ENCODE data around the gene OSCP1. TPM values are rescaled to one million over a fixed set of nuclear protein-coding genes. Genes with fewer than 3 reads are reported as not detected.

OSCP1 gene
- total and polyA plus RNA-seq, 2 donors (not counting 3 experiments of a cell fraction or from before 2014, with no cell fraction given) = 4.6 to 8.3 TPM

- no peaks in the 10 kb centered on the region for H3K36me3 ChIP-seq (ENCODE audit: control insufficient read depth in 2 of 2, extremely low read depth in 1 of 2, insufficient read depth in 2 of 2, low read length in 2 of 2)
- no peaks in the 10 kb centered on the region for H3K27me3 ChIP-seq (ENCODE audit: control insufficient read depth in 2 of 2, insufficient read depth in 2 of 2, low read length in 2 of 2)
- BruUV-seq (replicated peaks) = no TSS peak
- no peak overlapping the region for H3K27ac ChIP-seq (ENCODE audit: insufficient read depth, low read depth, low read length)
- DNase-seq (ENCODE audit: low read depth, low spot score) (no peak), FAIRE-seq (no peak)
- peaks cover 3% of the 10 kb centered on the region for H3K4me1 ChIP-seq (ENCODE audit: control insufficient read depth, extremely low read depth, insufficient read depth, low read length)
- no peak overlapping the region for H2AFZ ChIP-seq (ENCODE audit: low read depth, low read length)
- H3K4me2 ChIP-seq (ENCODE audit: insufficient read depth, low read length) = no peak overlapping the region
- no peak overlapping the region for H3K4me3 ChIP-seq (replicated peaks in 1 of 3; ENCODE audit: insufficient read depth in 1 of 3, low read depth in 1 of 3, low read length in 3 of 3)
- CTCF ChIA-PET = interaction anchor here (5.7 kb wide), 1 partner anchor 75 kb away, joined by 70 read pairs; no protein-coding TSS in a partner anchor
- intact Hi-C loops (cut with micrococcal nuclease) (no loop called here), dilution Hi-C loops (cut with MboI; ENCODE audit: extremely low pct_ligation_motif_present, low sequenced_read_pairs) (no loop called here)
- no peak for TF ChIP-seq POLR2AphosphoS5 (IDR thresholded peaks at IDR 0.05; ENCODE audit: insufficient read depth, low read depth, low read length)
- no peak overlapping the region for H3K9ac ChIP-seq (replicated peaks; ENCODE audit: extremely low read depth, insufficient read depth, low read length)
- no peaks in the 10 kb centered on the region for H4K20me1 ChIP-seq (replicated peaks; ENCODE audit: control insufficient read depth, extremely low read depth, insufficient read depth, low read length)
- POLR2A ChIA-PET = no interaction called here
- H3K79me2 ChIP-seq (ENCODE audit: control insufficient read depth, insufficient read depth, low read length) = no peaks in the 10 kb centered on the region
- H3K9me3 ChIP-seq (replicated peaks; ENCODE audit: control insufficient read depth, insufficient read depth, low read length) = no peaks in the 10 kb centered on the region
- H3K9me1 ChIP-seq (replicated peaks; ENCODE audit: control insufficient read depth, extremely low read depth, insufficient read depth, low read length) = no peaks in the 10 kb centered on the region
These were observed 32.3 kb downstream of the OSCP1 start for GRCh38 chr1:36417931-36418330.

GRCh38 chr1:36415661-36416326 lies 34.5 kb downstream of the OSCP1 start:
- no peak for FAIRE-seq
- H3K36me3 ChIP-seq (ENCODE audit: control insufficient read depth in 2 of 2, extremely low read depth in 1 of 2, insufficient read depth in 2 of 2, low read length in 2 of 2) = no peaks in the 10 kb centered on the region
- no peaks in the 10 kb centered on the region for H3K27me3 ChIP-seq (ENCODE audit: control insufficient read depth in 2 of 2, insufficient read depth in 2 of 2, low read length in 2 of 2)
- no peak overlapping the region for H3K4me2 ChIP-seq (ENCODE audit: insufficient read depth, low read length)
- POLR2A ChIA-PET = no interaction called here
- TF ChIP-seq GATA2 (IDR thresholded peaks at IDR 0.05; ENCODE audit: insufficient read depth, insufficient read length, low read depth, low read length) (no peak), POLR2A (IDR thresholded peaks at IDR 0.05; ENCODE audit: low read depth, low read length) (no peak), JUN (IDR thresholded peaks at IDR 0.05; ENCODE audit: borderline replicate concordance, insufficient read depth, insufficient read length, low read depth) (no peak), POLR2AphosphoS5 (IDR thresholded peaks at IDR 0.05; ENCODE audit: insufficient read depth, low read depth, low read length) (no peak), FOS (IDR thresholded peaks at IDR 0.05; ENCODE audit: borderline replicate concordance, insufficient read depth, low read length) (no peak), EZH2 (IDR thresholded peaks at IDR 0.05; ENCODE audit: borderline replicate concordance, low read depth, low read length, severe bottlenecking) (no peak), MYC (IDR thresholded peaks at IDR 0.05; ENCODE audit: low read depth, low read length) (no peak)
- TF ChIP-seq, protein P1, sequence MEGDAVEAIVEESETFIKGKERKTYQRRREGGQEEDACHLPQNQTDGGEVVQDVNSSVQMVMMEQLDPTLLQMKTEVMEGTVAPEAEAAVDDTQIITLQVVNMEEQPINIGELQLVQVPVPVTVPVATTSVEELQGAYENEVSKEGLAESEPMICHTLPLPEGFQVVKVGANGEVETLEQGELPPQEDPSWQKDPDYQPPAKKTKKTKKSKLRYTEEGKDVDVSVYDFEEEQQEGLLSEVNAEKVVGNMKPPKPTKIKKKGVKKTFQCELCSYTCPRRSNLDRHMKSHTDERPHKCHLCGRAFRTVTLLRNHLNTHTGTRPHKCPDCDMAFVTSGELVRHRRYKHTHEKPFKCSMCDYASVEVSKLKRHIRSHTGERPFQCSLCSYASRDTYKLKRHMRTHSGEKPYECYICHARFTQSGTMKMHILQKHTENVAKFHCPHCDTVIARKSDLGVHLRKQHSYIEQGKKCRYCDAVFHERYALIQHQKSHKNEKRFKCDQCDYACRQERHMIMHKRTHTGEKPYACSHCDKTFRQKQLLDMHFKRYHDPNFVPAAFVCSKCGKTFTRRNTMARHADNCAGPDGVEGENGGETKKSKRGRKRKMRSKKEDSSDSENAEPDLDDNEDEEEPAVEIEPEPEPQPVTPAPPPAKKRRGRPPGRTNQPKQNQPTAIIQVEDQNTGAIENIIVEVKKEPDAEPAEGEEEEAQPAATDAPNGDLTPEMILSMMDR (IDR thresholded peaks at IDR 0.05; ENCODE audit: extremely low read depth in 1 of 2, insufficient read depth in 1 of 2, low read depth in 1 of 2, low read length in 2 of 2) = no peak
- TF ChIP-seq, protein P2, sequence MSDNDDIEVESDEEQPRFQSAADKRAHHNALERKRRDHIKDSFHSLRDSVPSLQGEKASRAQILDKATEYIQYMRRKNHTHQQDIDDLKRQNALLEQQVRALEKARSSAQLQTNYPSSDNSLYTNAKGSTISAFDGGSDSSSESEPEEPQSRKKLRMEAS (IDR thresholded peaks at IDR 0.05; ENCODE audit: insufficient read depth, insufficient read length) = no peak
- CTCF ChIA-PET = interaction anchor here (5.7 kb wide), 1 partner anchor 73 kb away, joined by 70 read pairs; no protein-coding TSS in a partner anchor
- H2AFZ ChIP-seq (ENCODE audit: low read depth, low read length) = no peak overlapping the region
- no peaks in the 10 kb centered on the region for H3K9me3 ChIP-seq (replicated peaks; ENCODE audit: control insufficient read depth, insufficient read depth, low read length)
- DNase-seq (ENCODE audit: low read depth, low spot score) = no peak
- no TSS peak for BruUV-seq (replicated peaks)
- H4K20me1 ChIP-seq (replicated peaks; ENCODE audit: control insufficient read depth, extremely low read depth, insufficient read depth, low read length) = no peaks in the 10 kb centered on the region
- intact Hi-C loops (cut with micrococcal nuclease) (no loop called here), dilution Hi-C loops (cut with MboI; ENCODE audit: extremely low pct_ligation_motif_present, low sequenced_read_pairs) (no loop called here)
- H3K9me1 ChIP-seq (replicated peaks; ENCODE audit: control insufficient read depth, extremely low read depth, insufficient read depth, low read length) = no peaks in the 10 kb centered on the region
- H3K4me1 ChIP-seq (ENCODE audit: control insufficient read depth, extremely low read depth, insufficient read depth, low read length) = peaks cover 3% of the 10 kb centered on the region
- H3K79me2 ChIP-seq (ENCODE audit: control insufficient read depth, insufficient read depth, low read length) = no peaks in the 10 kb centered on the region
- H3K9ac ChIP-seq (replicated peaks; ENCODE audit: extremely low read depth, insufficient read depth, low read length) = no peak overlapping the region
- H3K27ac ChIP-seq (ENCODE audit: insufficient read depth, low read depth, low read length) = no peak overlapping the region
- no peak overlapping the region for H3K4me3 ChIP-seq (replicated peaks in 1 of 3; ENCODE audit: insufficient read depth in 1 of 3, low read depth in 1 of 3, low read length in 3 of 3)

Data from endothelial cell of umbilical vein (primary cell).